Lower lobe of right lung (tissue), 2 donors: Measurements from ENCODE around the gene GON7. TPM values are rescaled to one million over a fixed set of nuclear protein-coding genes. Genes with fewer than 3 reads are reported as not detected.

Source experiments
- ATAC-seq, 2 donors: fragments of 200-7000 bp; cut with Tn5 transposase; one replicate each; pipeline ENCODE4 v1.9.1; 2020 to 2022; ENCODE audit warnings: mild to moderate bottlenecking in 2 of 2, moderate library complexity in 2 of 2
- DNase-seq: peaks from one replicate; pipeline ENCODE4 v3.0.0-alpha.2; 2020
- H3K27ac ChIP-seq: fragments of 200-600 bp; one replicate; pipeline ENCODE4 v1.8.0; 2022
- H3K27me3 ChIP-seq: fragments of 200-600 bp; one replicate; pipeline ENCODE4 v1.8.0; 2022; ENCODE audit warnings: low read depth
- H3K36me3 ChIP-seq: fragments of 200-600 bp; one replicate; pipeline ENCODE4 v1.8.0; 2022; ENCODE audit warnings: mild to moderate bottlenecking
- H3K4me1 ChIP-seq: fragments of 200-600 bp; one replicate; pipeline ENCODE4 v1.8.0; 2022
- H3K4me3 ChIP-seq: fragments of 200-600 bp; one replicate; pipeline ENCODE4 v1.8.0; 2022; ENCODE audit warnings: mild to moderate bottlenecking
- H3K9me3 ChIP-seq: fragments of 200-600 bp; one replicate; pipeline ENCODE4 v1.8.0; 2022
- CTCF ChIP-seq: fragments of 200-600 bp; IDR thresholded peaks from one replicate; pipeline ENCODE4 v1.8.0; 2022; ENCODE audit warnings: antibody characterized with exemption, mild to moderate bottlenecking
- intact Hi-C: fragments of 100-400 bp; cut with DNase I; formaldehyde crosslinking; loops from one replicate; pipeline ENCODE4 v1.11.0; 2022
- long read RNA-seq: library from polyadenylated mRNA; unstranded; transcript quantifications from one replicate; pipeline ENCODE4 v2.0.0, GENCODE V29; 2021
- total RNA-seq: library from RNA; stranded (reverse); fragmentation: NEBNext Ultra II Directional; extraction: Animal tissue kit (Norgen Biotek cat#: 25700); gene quantifications from one replicate; pipeline ENCODE4 v1.2.1, GENCODE V29; 2021
- donor health status: DM: no; HTN: yes; CAD: no; lungs with severe emphysema.

GON7 gene
- total RNA-seq = 12.9 TPM
- long read RNA-seq, transcript GON7-201 (2 exons, 1,154 nt) = major isoform, 20 of 20 reads
- long read RNA-seq, partial matches to known transcripts = 0 of 20 reads
- long read RNA-seq, other reads (novel, unspliced or antisense) = 0 of 20 reads

- Histone ChIP-seq H3K9me3 (no peaks in the 10 kb centered on the region), H3K27ac (peak within 1 kb of the TSS; percentile 89), H3K4me1 (peaks cover 27% of the 10 kb centered on the region), H3K27me3 (no peaks in the 10 kb centered on the region), H3K4me3 (peak within 1 kb of the TSS; percentile 82), H3K36me3 (peaks cover 14% of the 10 kb centered on the region)
- intact Hi-C loops = no loop called here
- ATAC-seq = peak; percentile 99 to 100
- DNase-seq = peak; percentile 94
- peak; percentile 48 for TF ChIP-seq CTCF
Measured at GRCh38 chr14:93206793-93207467, at the start of gene GON7, which contains the start of gene UBR7. GON7 (minus strand) TSS chr14:93207065; CDS start chr14:93207037, 28 bp downstream. UBR7 (plus strand) TSS chr14:93207256; CDS start chr14:93207292, 36 bp downstream.

GRCh38 chr14:93249128-93249831, 42.4 kb upstream of the GON7 start:
- H3K4me1 ChIP-seq = no peaks in the 10 kb centered on the region
- H3K27me3 ChIP-seq = no peaks in the 10 kb centered on the region
- no peaks in the 10 kb centered on the region for H3K9me3 ChIP-seq
- ATAC-seq = no peak
- no peak for DNase-seq
- intact Hi-C loops = no loop called here
- TF ChIP-seq CTCF = no peak
- peaks cover 94% of the 10 kb centered on the region for H3K36me3 ChIP-seq
- no peak overlapping the region for H3K27ac ChIP-seq
- no peak overlapping the region for H3K4me3 ChIP-seq

GRCh38 chr14:93246534-93246933, 39.7 kb upstream of the GON7 start:
- intact Hi-C loops = no loop called here
- Histone ChIP-seq H3K4me3 (no peak overlapping the region), H3K27ac (no peak overlapping the region), H3K9me3 (no peaks in the 10 kb centered on the region), H3K36me3 (peaks cover 100% of the 10 kb centered on the region), H3K4me1 (no peaks in the 10 kb centered on the region), H3K27me3 (no peaks in the 10 kb centered on the region)
- TF ChIP-seq CTCF = no peak
- DNase-seq (no peak), ATAC-seq (no peak)

GRCh38 chr14:93245764-93246420, 39.0 kb upstream of the GON7 start:
- Histone ChIP-seq H3K9me3 (no peaks in the 10 kb centered on the region), H3K4me1 (no peaks in the 10 kb centered on the region), H3K27me3 (no peaks in the 10 kb centered on the region), H3K27ac (no peak overlapping the region), H3K36me3 (peaks cover 100% of the 10 kb centered on the region), H3K4me3 (no peak overlapping the region)
- ATAC-seq (no peak), DNase-seq (no peak)
- intact Hi-C loops = no loop called here
- no peak for TF ChIP-seq CTCF

- Histone ChIP-seq H3K27me3 (no peaks in the 10 kb centered on the region), H3K4me3 (no peak overlapping the region), H3K4me1 (no peaks in the 10 kb centered on the region), H3K27ac (no peak overlapping the region), H3K9me3 (no peaks in the 10 kb centered on the region), H3K36me3 (peaks cover 61% of the 10 kb centered on the region)
- intact Hi-C loops = no loop called here
- no peak for TF ChIP-seq CTCF
- DNase-seq = no peak
- no peak for ATAC-seq
Measured at GRCh38 chr14:93240678-93241000, 33.8 kb upstream of the GON7 start.
